Endothelial cell of umbilical vein (primary cell): ENCODE measurements around the gene HIGD1C. TPM values are rescaled to one million over a fixed set of nuclear protein-coding genes. Genes with fewer than 3 reads are reported as not detected.

Experiments used
- BruUV-seq: library from RNA; stranded (reverse); fragments of 400-500 nt; replicated peaks from 2 replicates; lab custom pipeline; 2021; lab: Mats Ljungman, UMichigan
- CTCF ChIA-PET: fragments of 300-600, 350-600 bp; sonication (Branson Sonifier 250); formaldehyde crosslinking; loops from one replicate; lab custom pipeline; 2021; ENCODE audit warnings: antibody characterized with exemption, inconsistent platforms; lab: Charles Lee
- POLR2A ChIA-PET: fragments of 300-600, 350-600 bp; sonication (Branson Sonifier 250); formaldehyde crosslinking; loops from one replicate; lab custom pipeline; 2021; ENCODE audit warnings: antibody characterized with exemption, inconsistent platforms; lab: Charles Lee
- DNase-seq: peaks from one replicate; pipeline ENCODE4 v3.0.0-alpha.2; 2011; ENCODE audit warnings: low read depth, low spot score
- FAIRE-seq: peaks from 2 replicates; lab custom pipeline; 2011; peaks lifted over from hg19 to GRCh38; lab: Jason Lieb, UNC
- H2AFZ ChIP-seq: 2 replicates; pipeline ENCODE4 v1.6.0; 2012; ENCODE audit warnings: low read depth, low read length, control low read depth, inconsistent platforms
- H3K27ac ChIP-seq: 2 replicates; pipeline ENCODE4 v1.5.1; 2011; ENCODE audit warnings: low read depth, mild to moderate bottlenecking, control low read depth, low read length, moderate library complexity; ENCODE audit not compliant: insufficient read depth
- H3K27me3 ChIP-seq, 2 experiments: 2 replicates each; pipeline versions ENCODE4 v1.6.0 to v1.6.1; 2011; ENCODE audit warnings: low read length in 2 of 2, mixed read lengths in 1 of 2; ENCODE audit not compliant: control insufficient read depth in 2 of 2, insufficient read depth in 2 of 2
- H3K36me3 ChIP-seq, 2 experiments: 2 replicates in 1 of 2; 3 replicates in 1 of 2; pipeline ENCODE4 v1.5.1; 2011; ENCODE audit warnings: low read length in 2 of 2, mild to moderate bottlenecking in 1 of 2, moderate library complexity in 1 of 2; ENCODE audit not compliant: control insufficient read depth in 2 of 2, insufficient read depth in 2 of 2; ENCODE audit errors: extremely low read depth in 1 of 2
- H3K4me1 ChIP-seq: 3 replicates; pipeline ENCODE4 v1.5.1; 2011; ENCODE audit warnings: mild to moderate bottlenecking, low read length; ENCODE audit not compliant: control insufficient read depth, insufficient read depth; ENCODE audit errors: extremely low read depth
- H3K4me2 ChIP-seq: 2 replicates; pipeline ENCODE4 v1.6.1; 2011; ENCODE audit warnings: low read length, control low read depth, mixed read lengths; ENCODE audit not compliant: insufficient read depth
- H3K4me3 ChIP-seq, 3 experiments: fragments of 200-600 bp in 1 of 3; sonication (generic), shearing (Covaris generic) in 1 of 3; replicated peaks in 1 of 3; 2 replicates each; pipeline ENCODE4 v1.5.1; 2011 to 2016; ENCODE audit warnings: control low read depth in 3 of 3, low read length in 3 of 3, mild to moderate bottlenecking in 2 of 3, inconsistent platforms in 1 of 3, low read depth in 1 of 3, moderate library complexity in 1 of 3; ENCODE audit not compliant: insufficient read depth in 1 of 3
- H3K79me2 ChIP-seq: 2 replicates; pipeline ENCODE4 v1.6.0; 2012; ENCODE audit warnings: low read length, inconsistent platforms; ENCODE audit not compliant: control insufficient read depth, insufficient read depth
- H3K9ac ChIP-seq: replicated peaks from 2 replicates; pipeline ENCODE3; 2011; ENCODE audit warnings: low read length, control low read depth; ENCODE audit not compliant: insufficient read depth; ENCODE audit errors: extremely low read depth
- H3K9me1 ChIP-seq: replicated peaks from 3 replicates; pipeline ENCODE4 v1.6.0; 2011; ENCODE audit warnings: mild to moderate bottlenecking, low read length; ENCODE audit not compliant: control insufficient read depth, insufficient read depth; ENCODE audit errors: extremely low read depth
- H3K9me3 ChIP-seq: replicated peaks from 2 replicates; pipeline ENCODE4 v1.5.1; 2012; ENCODE audit warnings: low read length, inconsistent platforms; ENCODE audit not compliant: control insufficient read depth, insufficient read depth
- H4K20me1 ChIP-seq: replicated peaks from 2 replicates; pipeline ENCODE3; 2011; ENCODE audit warnings: mild to moderate bottlenecking, low read length; ENCODE audit not compliant: control insufficient read depth, insufficient read depth; ENCODE audit errors: extremely low read depth
- EZH2 ChIP-seq: IDR thresholded peaks from 2 replicates; pipeline ENCODE4 v1.6.1; 2012; ENCODE audit warnings: borderline replicate concordance, low read depth, mild to moderate bottlenecking, moderate library complexity, low read length, inconsistent platforms; ENCODE audit not compliant: severe bottlenecking
- FOS ChIP-seq: IDR thresholded peaks from 2 replicates; pipeline ENCODE4 v1.6.1; 2011; ENCODE audit warnings: mild to moderate bottlenecking, low read length, moderate library complexity, borderline replicate concordance; ENCODE audit not compliant: insufficient read depth
- GATA2 ChIP-seq: IDR thresholded peaks from 2 replicates; pipeline ENCODE4 v1.7.0; 2011; ENCODE audit warnings: low read depth, mild to moderate bottlenecking, moderate library complexity, mixed read lengths, low read length; ENCODE audit not compliant: insufficient read length, insufficient read depth
- JUN ChIP-seq: IDR thresholded peaks from 2 replicates; pipeline ENCODE4 v1.6.1; 2011; ENCODE audit warnings: borderline replicate concordance, low read depth; ENCODE audit not compliant: insufficient read length, insufficient read depth
- MYC ChIP-seq: IDR thresholded peaks from one replicate; pipeline ENCODE4 v1.6.1; 2011; ENCODE audit warnings: mild to moderate bottlenecking, low read depth, low read length
- POLR2A ChIP-seq: IDR thresholded peaks from 2 replicates; pipeline ENCODE4 v1.6.1; 2012; ENCODE audit warnings: low read depth, mild to moderate bottlenecking, control low read depth, low read length
- POLR2AphosphoS5 ChIP-seq: IDR thresholded peaks from 2 replicates; pipeline ENCODE4 v1.6.1; 2012; ENCODE audit warnings: low read depth, mild to moderate bottlenecking, control low read depth, low read length, moderate library complexity; ENCODE audit not compliant: insufficient read depth
- dilution Hi-C: fragments of 300-500 bp; cut with MboI; formaldehyde crosslinking; loops from one replicate; pipeline ENCODE4 v1.15.0; 2019; ENCODE audit warnings: low sequenced_read_pairs; ENCODE audit not compliant: extremely low pct_ligation_motif_present
- intact Hi-C: fragments of 100-400 bp; cut with micrococcal nuclease; formaldehyde crosslinking; loops from one replicate; pipeline ENCODE4 v1.10.0; 2022
- polyA plus RNA-seq, 4 experiments: library from polyadenylated mRNA; depleted of rRNA in 3 of 4; stranded (reverse) in 3 of 4; unstranded in 1 of 4; fragments of >200 nt; gene quantifications; 2 replicates each; pipeline versions ENCODE4 v1.2.1 to v1.2.3, GENCODE V29; 2011 to 2012; ENCODE audit warnings: missing spikeins in 1 of 4
- total RNA-seq: library from RNA; stranded (reverse); gene quantifications from 2 replicates; pipeline ENCODE4 v1.2.3, GENCODE V29; 2021
- TF ChIP-seq, protein P1 (sequence below): IDR thresholded peaks from 2 replicates; pipeline ENCODE4 v1.6.1; 2011; ENCODE audit not compliant: insufficient read depth, insufficient read length
- TF ChIP-seq, protein P2 (sequence below), 2 donors: IDR thresholded peaks; 1 replicate in 1 of 2; 2 replicates in 1 of 2; pipeline ENCODE4 v1.5.1; 2011; ENCODE audit warnings: low read length in 2 of 2, mild to moderate bottlenecking in 2 of 2, moderate library complexity in 2 of 2, control low read depth in 1 of 2, inconsistent platforms in 1 of 2, low read depth in 1 of 2; ENCODE audit not compliant: insufficient read depth in 1 of 2; ENCODE audit errors: extremely low read depth in 1 of 2

Gene HIGD1C
- total and polyA plus RNA-seq, 2 donors (not counting 3 experiments of a cell fraction or from before 2014, with no cell fraction given): not detected

DNA sequence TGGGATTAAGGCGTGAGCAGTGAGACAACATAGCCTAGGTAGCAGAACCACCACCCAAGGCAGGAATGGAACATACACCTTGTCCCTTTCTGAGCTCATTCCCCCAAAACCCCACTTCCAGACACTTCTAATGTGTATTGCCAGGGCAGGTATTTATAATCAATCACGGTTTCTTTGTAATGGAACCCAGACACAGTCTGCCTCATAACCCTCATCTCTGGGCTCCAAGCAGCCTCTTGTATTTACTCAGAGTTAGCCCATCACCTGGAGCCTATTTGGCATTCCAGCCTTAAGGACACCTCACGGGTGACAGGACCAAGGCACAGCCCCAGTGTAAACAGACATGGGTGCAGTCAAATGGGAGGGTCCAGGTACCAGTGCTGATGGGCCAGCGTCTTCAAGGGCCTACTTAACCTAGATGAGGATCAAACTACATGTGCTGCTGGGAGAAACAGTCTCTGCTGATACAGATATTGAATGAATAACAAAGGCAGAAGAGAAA is 2.5 kb upstream of the HIGD1C start:
- no peaks in the 10 kb centered on the region for H3K36me3 ChIP-seq
- no peaks in the 10 kb centered on the region for H3K9me3 ChIP-seq
- BruUV-seq: no TSS peak
- dilution Hi-C loops (no loop called here), intact Hi-C loops (no loop called here)
- POLR2A ChIA-PET: no interaction called here
- no peaks in the 10 kb centered on the region for H3K79me2 ChIP-seq
- no peak overlapping the region for H3K27ac ChIP-seq
- no peak overlapping the region for H3K4me3 ChIP-seq
- no peak for TF ChIP-seq GATA2
- TF ChIP-seq, protein P1, sequence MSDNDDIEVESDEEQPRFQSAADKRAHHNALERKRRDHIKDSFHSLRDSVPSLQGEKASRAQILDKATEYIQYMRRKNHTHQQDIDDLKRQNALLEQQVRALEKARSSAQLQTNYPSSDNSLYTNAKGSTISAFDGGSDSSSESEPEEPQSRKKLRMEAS: no peak
- no peak for TF ChIP-seq JUN
- no peak for TF ChIP-seq EZH2
- no peak for TF ChIP-seq FOS
- TF ChIP-seq, protein P2, sequence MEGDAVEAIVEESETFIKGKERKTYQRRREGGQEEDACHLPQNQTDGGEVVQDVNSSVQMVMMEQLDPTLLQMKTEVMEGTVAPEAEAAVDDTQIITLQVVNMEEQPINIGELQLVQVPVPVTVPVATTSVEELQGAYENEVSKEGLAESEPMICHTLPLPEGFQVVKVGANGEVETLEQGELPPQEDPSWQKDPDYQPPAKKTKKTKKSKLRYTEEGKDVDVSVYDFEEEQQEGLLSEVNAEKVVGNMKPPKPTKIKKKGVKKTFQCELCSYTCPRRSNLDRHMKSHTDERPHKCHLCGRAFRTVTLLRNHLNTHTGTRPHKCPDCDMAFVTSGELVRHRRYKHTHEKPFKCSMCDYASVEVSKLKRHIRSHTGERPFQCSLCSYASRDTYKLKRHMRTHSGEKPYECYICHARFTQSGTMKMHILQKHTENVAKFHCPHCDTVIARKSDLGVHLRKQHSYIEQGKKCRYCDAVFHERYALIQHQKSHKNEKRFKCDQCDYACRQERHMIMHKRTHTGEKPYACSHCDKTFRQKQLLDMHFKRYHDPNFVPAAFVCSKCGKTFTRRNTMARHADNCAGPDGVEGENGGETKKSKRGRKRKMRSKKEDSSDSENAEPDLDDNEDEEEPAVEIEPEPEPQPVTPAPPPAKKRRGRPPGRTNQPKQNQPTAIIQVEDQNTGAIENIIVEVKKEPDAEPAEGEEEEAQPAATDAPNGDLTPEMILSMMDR (IDR thresholded peaks at IDR 0.05; ENCODE audit: extremely low read depth in 1 of 2, insufficient read depth in 1 of 2, low read depth in 1 of 2, low read length in 2 of 2): no peak
- TF ChIP-seq MYC: no peak
- no peak for TF ChIP-seq POLR2A
- no peak for TF ChIP-seq POLR2AphosphoS5
- H3K4me1 ChIP-seq: no peaks in the 10 kb centered on the region
- no peaks in the 10 kb centered on the region for H4K20me1 ChIP-seq
- FAIRE-seq (no peak), DNase-seq (no peak)
- H2AFZ ChIP-seq: no peak overlapping the region
- H3K9ac ChIP-seq: no peak overlapping the region
- H3K4me2 ChIP-seq: no peak overlapping the region
- CTCF ChIA-PET: interaction anchor here (1.5 kb wide), 1 partner anchor 19 kb away, joined by 5 read pairs; no protein-coding TSS in a partner anchor
- H3K27me3 ChIP-seq: no peaks in the 10 kb centered on the region
- no peaks in the 10 kb centered on the region for H3K9me1 ChIP-seq
